ENCODE results near the gene TTLL9. TPM values are rescaled to one million over a fixed set of nuclear protein-coding genes. Genes with fewer than 3 reads are reported as not detected.

Gene TTLL9, protein sequence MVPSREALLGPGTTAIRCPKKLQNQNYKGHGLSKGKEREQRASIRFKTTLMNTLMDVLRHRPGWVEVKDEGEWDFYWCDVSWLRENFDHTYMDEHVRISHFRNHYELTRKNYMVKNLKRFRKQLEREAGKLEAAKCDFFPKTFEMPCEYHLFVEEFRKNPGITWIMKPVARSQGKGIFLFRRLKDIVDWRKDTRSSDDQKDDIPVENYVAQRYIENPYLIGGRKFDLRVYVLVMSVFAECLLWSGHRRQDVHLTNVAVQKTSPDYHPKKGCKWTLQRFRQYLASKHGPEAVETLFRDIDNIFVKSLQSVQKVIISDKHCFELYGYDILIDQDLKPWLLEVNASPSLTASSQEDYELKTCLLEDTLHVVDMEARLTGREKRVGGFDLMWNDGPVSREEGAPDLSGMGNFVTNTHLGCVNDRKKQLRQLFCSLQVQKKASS
- total RNA-seq (2022; extraction: Qiagen RNA extraction; ENCODE audit: low read depth), result 0.09 to 0.15 TPM in 2 of 5 replicates, not detected in the others

DNA sequence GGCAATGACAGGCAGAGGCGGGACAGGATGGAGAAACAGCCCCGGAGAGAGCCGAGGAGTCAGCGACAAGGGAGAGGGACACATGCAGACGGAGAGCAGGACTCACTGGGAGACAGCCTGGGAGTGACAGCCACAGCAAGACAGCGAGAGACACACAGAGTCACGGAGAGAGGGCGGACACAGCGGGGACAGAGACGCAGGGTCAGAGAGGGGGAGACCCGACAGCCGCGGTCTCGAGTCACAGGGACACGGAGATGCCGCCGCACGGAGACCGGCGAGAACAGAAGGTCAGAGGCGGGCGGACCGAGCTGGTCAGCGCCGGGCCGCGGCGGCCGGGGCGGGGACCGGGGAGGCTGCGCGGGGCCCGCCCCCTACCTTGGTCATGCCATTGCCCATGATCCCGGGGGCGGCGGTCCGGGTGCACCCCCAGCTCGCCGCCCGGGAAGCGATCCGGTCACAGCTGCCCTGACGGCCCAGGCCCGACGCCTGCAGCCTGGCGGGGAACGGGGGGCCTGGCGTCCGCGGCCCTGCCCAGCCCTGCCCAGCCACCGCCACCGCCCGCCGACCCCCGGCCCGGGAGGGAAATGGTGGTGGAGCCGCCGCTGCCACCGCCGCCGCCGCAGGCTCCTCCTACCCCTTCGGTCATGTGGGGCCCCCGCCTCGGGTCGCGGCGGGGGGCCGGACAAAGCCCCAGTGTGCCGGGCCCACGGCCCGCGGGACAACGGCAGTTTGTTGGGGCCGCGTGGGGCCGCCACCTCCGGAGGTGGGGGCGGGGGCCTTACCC, at the start of gene TTLL9, which contains the start of gene DUSP15:
TTLL9 (plus strand) TSS at position 693 of the 784 bp plus-strand sequence. CDS start 493 bp downstream, outside the sequence.
DUSP15 (minus strand) TSS at position 586 of the 784 bp plus-strand sequence; CDS start at position 396, 190 bp downstream.

DNA sequence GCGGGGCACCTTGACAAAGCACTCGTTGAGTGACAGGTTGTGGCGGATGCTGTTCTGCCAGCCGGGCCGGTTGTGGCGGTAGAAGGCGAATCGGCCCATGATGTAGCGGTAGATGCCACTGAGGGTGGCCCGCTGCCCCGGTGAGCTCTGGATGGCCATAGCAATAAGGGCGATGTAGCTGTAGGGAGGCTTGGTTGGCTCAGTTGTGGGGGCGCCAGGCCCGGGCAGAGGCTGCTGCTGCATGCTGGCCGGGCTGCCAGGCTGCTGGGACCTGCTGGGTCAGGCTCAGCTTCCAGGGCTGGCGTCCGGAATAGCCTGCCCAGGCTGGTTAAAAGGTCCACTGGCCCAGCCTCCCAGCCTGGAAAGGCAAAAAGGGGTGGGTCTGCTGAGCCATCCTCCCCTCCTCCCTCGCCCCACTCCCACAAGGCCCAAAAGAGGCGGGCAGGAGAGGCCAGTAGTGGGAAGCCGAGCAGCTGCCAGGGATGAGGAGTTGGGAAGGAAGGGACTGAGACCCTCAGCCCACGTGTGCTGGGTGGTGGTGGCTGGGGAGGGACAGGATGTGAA, 25.1 kb upstream of the TTLL9 start, which contains the start of gene FOXS1:
FOXS1 (minus strand) TSS at position 305 of the 564 bp plus-strand sequence; CDS start at position 243, 62 bp downstream.

DNA sequence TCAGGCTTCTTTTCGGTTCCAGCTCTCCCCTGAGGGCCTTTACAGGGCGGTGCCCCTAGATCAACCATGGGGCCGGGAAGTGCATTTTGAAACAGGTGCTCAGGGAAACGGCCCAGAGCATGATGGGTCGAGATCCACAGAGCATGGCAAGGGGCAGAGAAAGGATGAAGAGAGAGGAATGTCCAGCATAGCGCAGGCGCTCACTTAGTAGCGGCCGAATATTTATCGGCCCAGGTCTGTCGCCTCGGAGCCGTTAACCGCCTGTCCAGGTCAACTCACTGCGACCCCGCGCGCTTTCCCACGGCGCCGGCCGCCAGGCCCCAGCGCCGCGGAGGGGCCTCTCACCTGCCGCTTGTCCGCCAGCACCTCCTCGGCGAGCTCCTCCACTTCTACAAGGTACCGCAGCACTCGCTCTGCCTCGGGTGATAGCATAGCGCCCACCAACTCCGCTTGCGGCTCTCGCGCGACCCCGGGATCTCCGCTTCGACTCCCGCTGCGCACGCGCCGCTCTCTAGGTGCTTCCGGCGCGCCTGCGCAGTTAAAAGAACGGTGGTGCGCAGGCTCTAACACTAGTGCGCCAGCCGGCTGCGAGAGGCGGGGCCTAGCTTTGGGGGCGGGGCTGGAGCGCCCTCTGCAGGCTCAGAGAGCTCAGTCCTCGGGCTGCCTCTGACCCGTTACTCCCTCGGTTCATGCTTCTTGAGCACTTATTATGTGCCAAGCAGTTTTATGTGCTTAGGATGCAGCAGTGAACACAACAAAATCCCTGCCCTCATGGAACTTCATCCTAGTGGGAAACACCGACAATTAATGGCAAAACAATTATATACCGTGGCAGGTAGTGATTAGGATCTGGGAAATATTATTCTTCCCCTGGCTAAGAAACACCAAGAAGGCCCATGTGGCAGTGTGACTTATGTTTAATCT, 81.4 kb downstream of the TTLL9 start, which contains the start of gene PDRG1:
PDRG1 (minus strand) TSS at position 517 of the 924 bp plus-strand sequence; CDS start at position 432, 85 bp downstream.

DNA sequence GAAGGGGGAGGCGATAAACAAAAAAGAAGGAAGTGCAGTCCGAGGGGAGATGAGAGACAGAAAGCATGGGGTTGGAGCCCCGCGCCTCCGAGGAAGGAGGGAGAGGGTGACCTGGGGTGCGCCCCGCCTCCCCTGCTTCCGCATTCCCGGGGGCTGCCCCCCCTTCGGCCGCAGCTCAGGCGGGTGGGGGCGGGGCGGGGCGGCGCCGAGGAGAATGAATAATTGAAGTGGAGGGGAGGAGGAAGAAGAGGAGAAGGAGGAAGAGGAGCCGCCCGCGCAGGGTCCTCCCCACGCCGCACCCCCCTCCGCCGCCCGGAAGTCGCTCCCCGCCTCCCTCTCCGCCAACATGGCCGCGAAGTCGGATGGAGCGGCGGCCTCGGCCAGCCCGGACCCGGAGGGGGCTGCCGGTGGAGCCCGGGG, 97.4 kb downstream of the TTLL9 start, which contains the start of gene XKR7:
XKR7 (plus strand) TSS at position 322 of the 420 bp plus-strand sequence; CDS start at position 347, 25 bp downstream.

Other genes with a start within 250 kb of the TTLL9 start
- gene COX4I2, start 232.7 kb upstream of the TTLL9 start, total RNA-seq (2022; extraction: Qiagen RNA extraction; ENCODE audit: low read depth), result not detected in 5 replicates
- gene BCL2L1, start 147.8 kb upstream of the TTLL9 start, total RNA-seq (2022; extraction: Qiagen RNA extraction; ENCODE audit: low read depth), result 255 to 281 TPM (median 270 TPM) in 5 replicates
- gene TPX2, start 131.3 kb upstream of the TTLL9 start, total RNA-seq (2022; extraction: Qiagen RNA extraction; ENCODE audit: low read depth), result 98.1 to 114 TPM (median 103 TPM) in 5 replicates
- 0.48 to 0.86 TPM (median 0.66 TPM) in 5 replicates for gene MYLK2, start 51.3 kb upstream of the TTLL9 start, total RNA-seq (2022; extraction: Qiagen RNA extraction; ENCODE audit: low read depth)
- gene FOXS1, start 25.0 kb upstream of the TTLL9 start, total RNA-seq (2022; extraction: Qiagen RNA extraction; ENCODE audit: low read depth), result 0.35 to 1.1 TPM (median 0.64 TPM) in 5 replicates
- gene DUSP15, start 107 bp upstream of the TTLL9 start, total RNA-seq (2022; extraction: Qiagen RNA extraction; ENCODE audit: low read depth), result 0.66 to 1.6 TPM (median 1.0 TPM) in 5 replicates
- gene PDRG1, start 81.4 kb downstream of the TTLL9 start, total RNA-seq (2022; extraction: Qiagen RNA extraction; ENCODE audit: low read depth), result 30.1 to 36.7 TPM (median 33.6 TPM) in 5 replicates
- 0.01 TPM in 1 of 5 replicates, not detected in the others for gene XKR7, start 97.5 kb downstream of the TTLL9 start, total RNA-seq (2022; extraction: Qiagen RNA extraction; ENCODE audit: low read depth)
- gene CCM2L, start 139.8 kb downstream of the TTLL9 start, total RNA-seq (2022; extraction: Qiagen RNA extraction; ENCODE audit: low read depth), result 0.24 to 0.56 TPM (median 0.45 TPM) in 5 replicates
- gene HCK, start 181.6 kb downstream of the TTLL9 start, total RNA-seq (2022; extraction: Qiagen RNA extraction; ENCODE audit: low read depth), result 0.06 to 0.18 TPM (median 0.14 TPM) in 5 replicates
- 33.4 to 37.6 TPM (median 36.7 TPM) in 5 replicates for gene TM9SF4, start 239.1 kb downstream of the TTLL9 start, total RNA-seq (2022; extraction: Qiagen RNA extraction; ENCODE audit: low read depth)